ENCODE data around the gene IFNA8. TPM values are rescaled to one million over a fixed set of nuclear protein-coding genes. Genes with fewer than 3 reads are reported as not detected.
"Not testable (repeated sequence)": the region's sequence is repeated elsewhere in the genome, so short reads cannot be mapped to it uniquely, and the experiment has no call there.

Gene IFNA8
- total RNA-seq, result not detected in 2 replicates

GRCh38 chr9:21408817-21409216 lies at the start of gene IFNA8:
TSS of gene IFNA8 (plus strand) at chr9:21409117. CDS start at chr9:21409177, 60 bp downstream.
- no peaks in the 10 kb centered on the region for H3K36me3 Mint-ChIP-seq (ENCODE audit: low read depth)
- DNase-seq (ENCODE audit: low spot score), result no peak
- H3K27me3 Mint-ChIP-seq (ENCODE audit: low read depth), result peaks cover 52% of the 10 kb centered on the region
- no peaks in the 10 kb centered on the region for H3K9me3 Mint-ChIP-seq
- no peaks in the 10 kb centered on the region for H3K4me1 Mint-ChIP-seq (ENCODE audit: low read depth)
- H3K4me3 Mint-ChIP-seq (ENCODE audit: low read depth), result no peak within 1 kb of the TSS
- no peak within 1 kb of the TSS for H3K27ac Mint-ChIP-seq
- intact Hi-C loops (cut with micrococcal nuclease), result no loop called here

- Mint-ChIP-seq H3K9me3 (no peaks in the 10 kb centered on the region), H3K36me3 (ENCODE audit: low read depth) (no peaks in the 10 kb centered on the region), H3K4me3 (ENCODE audit: low read depth) (no peak overlapping the region), H3K4me1 (ENCODE audit: low read depth) (peaks cover 19% of the 10 kb centered on the region), H3K27me3 (ENCODE audit: low read depth) (peaks cover 24% of the 10 kb centered on the region), H3K27ac (no peak overlapping the region)
- intact Hi-C loops (cut with micrococcal nuclease), result no loop called here
- DNase-seq (ENCODE audit: low spot score), result no peak
These were observed 46.6 kb upstream of the IFNA8 start for GRCh38 chr9:21362287-21362686.

- H3K4me1 Mint-ChIP-seq (ENCODE audit: low read depth); DNase-seq (ENCODE audit: low spot score); intact Hi-C loops (cut with micrococcal nuclease); H3K4me3 Mint-ChIP-seq (ENCODE audit: low read depth); H3K27ac Mint-ChIP-seq; H3K9me3 Mint-ChIP-seq; H3K36me3 Mint-ChIP-seq (ENCODE audit: low read depth): not testable (repeated sequence)
- H3K27me3 Mint-ChIP-seq (ENCODE audit: low read depth), result peaks cover 47% of the 10 kb centered on the region
These were observed 41.7 kb upstream of the IFNA8 start for GRCh38 chr9:21367169-21367568.

- Mint-ChIP-seq H3K27me3 (ENCODE audit: low read depth) (peaks cover 49% of the 10 kb centered on the region), H3K36me3 (ENCODE audit: low read depth) (no peaks in the 10 kb centered on the region), H3K9me3 (no peaks in the 10 kb centered on the region), H3K4me1 (ENCODE audit: low read depth) (no peaks in the 10 kb centered on the region), H3K27ac (no peak within 1 kb of the TSS), H3K4me3 (ENCODE audit: low read depth) (no peak within 1 kb of the TSS)
- DNase-seq (ENCODE audit: low spot score), result no peak
- intact Hi-C loops (cut with micrococcal nuclease), result no loop called here
These were observed 41.0 kb upstream of the IFNA8 start, which contains the start of gene IFNA13 for GRCh38 chr9:21367957-21368356. TSS of gene IFNA13 (minus strand) at chr9:21368057. CDS start at chr9:21368010, 47 bp downstream.

GRCh38 chr9:21371467-21371866 lies 37.5 kb upstream of the IFNA8 start:
- H3K9me3 Mint-ChIP-seq; intact Hi-C loops (cut with micrococcal nuclease); H3K4me1 Mint-ChIP-seq (ENCODE audit: low read depth); H3K27ac Mint-ChIP-seq; H3K36me3 Mint-ChIP-seq (ENCODE audit: low read depth); DNase-seq (ENCODE audit: low spot score); H3K4me3 Mint-ChIP-seq (ENCODE audit: low read depth): not testable (repeated sequence)
- H3K27me3 Mint-ChIP-seq (ENCODE audit: low read depth), result peaks cover 42% of the 10 kb centered on the region

GRCh38 chr9:21381448-21382339 lies 27.2 kb upstream of the IFNA8 start:
- peaks cover 21% of the 10 kb centered on the region for H3K4me1 Mint-ChIP-seq (ENCODE audit: low read depth)
- no peak for DNase-seq (ENCODE audit: low spot score)
- intact Hi-C loops (cut with micrococcal nuclease), result loop anchor here (1.0 to 5.0 kb wide), 2 partner anchors 24 to 51 kb away; no protein-coding TSS in a partner anchor

GRCh38 chr9:21383627-21384026 lies 25.3 kb upstream of the IFNA8 start:
- H3K9me3 Mint-ChIP-seq, result no peaks in the 10 kb centered on the region
- H3K27ac Mint-ChIP-seq, result no peak overlapping the region
- H3K36me3 Mint-ChIP-seq (ENCODE audit: low read depth), result no peaks in the 10 kb centered on the region
- H3K4me3 Mint-ChIP-seq (ENCODE audit: low read depth), result peak overlapping the region; percentile 0
- H3K27me3 Mint-ChIP-seq (ENCODE audit: low read depth), result peaks cover 55% of the 10 kb centered on the region
- intact Hi-C loops (cut with micrococcal nuclease), result loop anchor here (5.0 kb wide), 1 partner anchor 49 kb away; no protein-coding TSS in a partner anchor
- DNase-seq (ENCODE audit: low spot score), result no peak
- H3K4me1 Mint-ChIP-seq (ENCODE audit: low read depth), result peaks cover 19% of the 10 kb centered on the region

More at GRCh38 chr9:21381448-21382339, 27.2 kb upstream of the IFNA8 start:
- Mint-ChIP-seq H3K27ac (no peak overlapping the region), H3K36me3 (ENCODE audit: low read depth) (no peaks in the 10 kb centered on the region), H3K27me3 (ENCODE audit: low read depth) (peaks cover 54% of the 10 kb centered on the region), H3K9me3 (no peaks in the 10 kb centered on the region), H3K4me3 (ENCODE audit: low read depth) (no peak overlapping the region)

- peaks cover 15% of the 10 kb centered on the region for H3K4me1 Mint-ChIP-seq (ENCODE audit: low read depth)
- peaks cover 52% of the 10 kb centered on the region for H3K27me3 Mint-ChIP-seq (ENCODE audit: low read depth)
- intact Hi-C loops (cut with micrococcal nuclease), result no loop called here
- DNase-seq (ENCODE audit: low spot score), result no peak
- H3K27ac Mint-ChIP-seq, result no peak within 1 kb of the TSS
- no peaks in the 10 kb centered on the region for H3K9me3 Mint-ChIP-seq
- no peak within 1 kb of the TSS for H3K4me3 Mint-ChIP-seq (ENCODE audit: low read depth)
- no peaks in the 10 kb centered on the region for H3K36me3 Mint-ChIP-seq (ENCODE audit: low read depth)
These were observed 23.7 kb upstream of the IFNA8 start, which contains the start of gene IFNA2 for GRCh38 chr9:21385131-21385670. TSS of gene IFNA2 (minus strand) at chr9:21385398. CDS start at chr9:21385329, 69 bp downstream.

GRCh38 chr9:21392270-21392669 lies 16.6 kb upstream of the IFNA8 start:
- no peak for DNase-seq (ENCODE audit: low spot score)
- intact Hi-C loops (cut with micrococcal nuclease), result no loop called here
- Mint-ChIP-seq H3K36me3 (ENCODE audit: low read depth) (no peaks in the 10 kb centered on the region), H3K4me1 (ENCODE audit: low read depth) (peaks cover 10% of the 10 kb centered on the region), H3K4me3 (ENCODE audit: low read depth) (no peak overlapping the region), H3K27ac (no peak overlapping the region), H3K9me3 (no peaks in the 10 kb centered on the region), H3K27me3 (ENCODE audit: low read depth) (peaks cover 67% of the 10 kb centered on the region)

- Mint-ChIP-seq H3K27ac (no peak overlapping the region), H3K36me3 (ENCODE audit: low read depth) (no peaks in the 10 kb centered on the region), H3K27me3 (ENCODE audit: low read depth) (peaks cover 65% of the 10 kb centered on the region), H3K4me3 (ENCODE audit: low read depth) (peak overlapping the region; percentile 81), H3K4me1 (ENCODE audit: low read depth) (peaks cover 16% of the 10 kb centered on the region), H3K9me3 (no peaks in the 10 kb centered on the region)
- DNase-seq (ENCODE audit: low spot score), result peak; percentile 33
- intact Hi-C loops (cut with micrococcal nuclease), result loop anchor here (1.0 kb wide), 1 partner anchor 70 kb away; no protein-coding TSS in a partner anchor
These were observed 12.9 kb upstream of the IFNA8 start for GRCh38 chr9:21395778-21396717.

- Mint-ChIP-seq H3K4me1 (ENCODE audit: low read depth) (peaks cover 25% of the 10 kb centered on the region), H3K27ac (no peak overlapping the region)
- intact Hi-C loops (cut with micrococcal nuclease), result no loop called here
These were observed 9.9 kb upstream of the IFNA8 start for GRCh38 chr9:21398955-21399489.

GRCh38 chr9:21399956-21400355 lies 9.0 kb upstream of the IFNA8 start:
- Mint-ChIP-seq H3K27me3 (ENCODE audit: low read depth) (peaks cover 68% of the 10 kb centered on the region), H3K4me3 (ENCODE audit: low read depth) (no peak overlapping the region), H3K36me3 (ENCODE audit: low read depth) (no peaks in the 10 kb centered on the region), H3K4me1 (ENCODE audit: low read depth) (peaks cover 25% of the 10 kb centered on the region), H3K27ac (no peak overlapping the region), H3K9me3 (no peaks in the 10 kb centered on the region)
- intact Hi-C loops (cut with micrococcal nuclease), result loop anchor here (5.0 kb wide), 1 partner anchor 37 kb away; no protein-coding TSS in a partner anchor
- no peak for DNase-seq (ENCODE audit: low spot score)

More at GRCh38 chr9:21398955-21399489, 9.9 kb upstream of the IFNA8 start:
- H3K27me3 Mint-ChIP-seq (ENCODE audit: low read depth), result peaks cover 62% of the 10 kb centered on the region
- H3K36me3 Mint-ChIP-seq (ENCODE audit: low read depth), result no peaks in the 10 kb centered on the region
- no peak overlapping the region for H3K4me3 Mint-ChIP-seq (ENCODE audit: low read depth)
- H3K9me3 Mint-ChIP-seq, result no peaks in the 10 kb centered on the region
- no peak for DNase-seq (ENCODE audit: low spot score)
